Subcutaneous abdominal adipose tissue (tissue), 5 donors: ENCODE measurements around the gene FBLN1.
A peak's percentile ranks its signal among the peaks of the same experiment; 100 is the strongest.
"Not testable (repeated sequence)": the region's sequence is repeated elsewhere in the genome, so short reads cannot be mapped to it uniquely, and the experiment has no call there.

ENCODE experiments used
- H3K27ac ChIP-seq: one replicate; pipeline ENCODE4 v1.7.0; 2013; ENCODE audit warnings: low read depth, mild to moderate bottlenecking, inconsistent platforms, low read length, moderate library complexity
- H3K27me3 ChIP-seq, 5 donors: one replicate each; pipeline ENCODE4 v1.7.0; 2013; ENCODE audit warnings: low read length in 5 of 5, inconsistent platforms in 1 of 5; ENCODE audit not compliant: control insufficient read depth in 5 of 5, insufficient read depth in 4 of 5
- H3K36me3 ChIP-seq, 5 donors: one replicate each; pipeline ENCODE4 v1.7.0; 2013; ENCODE audit warnings: low read length in 5 of 5; ENCODE audit not compliant: control insufficient read depth in 5 of 5, insufficient read depth in 5 of 5
- H3K4me1 ChIP-seq, 5 donors: one replicate each; pipeline ENCODE4 v1.7.0; 2013; ENCODE audit warnings: low read length in 5 of 5, mild to moderate bottlenecking in 3 of 5, moderate library complexity in 1 of 5; ENCODE audit not compliant: control insufficient read depth in 5 of 5, insufficient read depth in 5 of 5
- H3K4me3 ChIP-seq, 5 donors: one replicate each; pipeline ENCODE4 v1.7.0; 2013; ENCODE audit warnings: low read length in 5 of 5, low read depth in 1 of 5
- H3K9ac ChIP-seq, 5 donors: one replicate each; pipeline ENCODE4 v1.7.0; 2013; ENCODE audit warnings: low read length in 5 of 5, mild to moderate bottlenecking in 4 of 5, moderate library complexity in 3 of 5
- H3K9me3 ChIP-seq, 5 donors: one replicate each; pipeline ENCODE4 v1.7.0; 2013; ENCODE audit warnings: low read length in 5 of 5; ENCODE audit not compliant: control insufficient read depth in 5 of 5
- donor health status: healthy.
- donor health status: healthy.
- donor health status: healthy.
- donor health status: healthy.
- donor health status: healthy.

The FBLN1 gene

DNA sequence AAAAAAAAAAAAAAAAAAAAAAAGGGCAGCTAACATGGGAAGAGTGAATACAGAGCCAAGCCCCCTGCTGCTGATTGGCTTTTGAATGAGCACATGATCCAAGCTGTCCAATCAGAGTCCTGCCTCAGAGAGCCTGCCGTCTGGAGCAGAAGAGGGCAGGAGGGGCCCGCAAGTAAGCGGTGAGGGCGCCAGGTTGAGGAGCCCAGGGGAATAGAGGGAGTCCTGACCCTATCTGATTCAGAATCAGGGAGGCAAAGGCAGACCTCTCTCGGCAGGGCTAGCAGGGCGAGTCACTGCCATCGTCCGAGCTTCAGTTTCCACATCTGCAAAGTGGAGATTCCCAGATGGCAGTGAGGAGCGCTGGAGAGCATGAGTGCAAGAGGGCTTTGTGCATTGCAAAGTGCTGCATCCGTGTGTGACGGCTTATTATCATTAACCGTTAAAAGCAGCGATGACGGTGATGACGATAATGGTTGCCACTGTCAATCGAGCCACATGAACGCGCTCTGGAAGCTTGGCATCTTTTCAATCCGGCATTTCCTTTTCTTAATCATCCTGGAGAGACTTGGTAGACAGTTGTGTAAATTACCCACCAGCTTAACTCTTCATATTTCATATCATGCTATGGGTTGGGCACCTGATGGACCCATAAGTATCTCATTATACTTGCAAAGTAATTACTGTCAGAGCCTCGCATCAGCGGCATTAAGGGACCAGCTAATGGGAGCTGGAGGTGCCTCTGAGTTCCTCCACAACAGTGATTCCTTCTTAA, 100.3 kb downstream of the FBLN1 start:
- H3K27ac ChIP-seq: no peak overlapping the region
- H3K36me3 ChIP-seq: peaks cover 0 to 6% (median 2%) of the 10 kb centered on the region in 5 donors

DNA sequence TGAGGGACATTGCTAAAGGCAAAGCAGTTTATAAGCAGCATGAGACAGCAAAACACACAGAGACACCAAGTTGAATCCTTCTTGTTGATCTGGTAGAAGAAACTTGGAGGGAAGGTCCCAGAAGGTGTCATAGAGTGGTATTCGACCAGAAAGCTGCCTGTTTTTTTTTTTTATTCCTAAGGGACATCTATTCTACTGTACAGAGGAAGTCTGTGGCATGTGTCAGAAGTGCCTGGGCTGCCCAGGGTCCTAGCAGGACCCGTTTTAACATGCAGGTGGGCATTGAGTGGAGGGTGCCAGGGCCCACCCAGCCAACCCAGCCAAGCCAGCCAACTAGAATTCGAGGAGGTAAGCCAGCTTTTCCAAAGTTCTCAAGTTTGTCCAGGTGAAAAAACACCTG, 100.9 kb downstream of the FBLN1 start:
- no peak overlapping the region for H3K27ac ChIP-seq
- no peak overlapping the region for H3K9ac ChIP-seq
- no peak overlapping the region for H3K4me3 ChIP-seq
- peaks cover 0 to 33% (median 5%) of the 10 kb centered on the region in 5 donors for H3K27me3 ChIP-seq
- peaks cover 0 to 3% (median 0%) of the 10 kb centered on the region in 5 donors for H3K36me3 ChIP-seq
- H3K9me3 ChIP-seq: no peaks in the 10 kb centered on the region
- peaks cover 4 to 48% (median 33%) of the 10 kb centered on the region in 5 donors for H3K4me1 ChIP-seq

More for the DNA sequence above, 100.3 kb downstream of the FBLN1 start:
- H3K27me3 ChIP-seq: peaks cover under 1 to 39% (median 10%) of the 10 kb centered on the region in 5 donors
- H3K9me3 ChIP-seq: no peaks in the 10 kb centered on the region
- H3K9ac ChIP-seq: no peak overlapping the region
- peaks cover 4 to 48% (median 33%) of the 10 kb centered on the region in 5 donors for H3K4me1 ChIP-seq
- peak overlapping the region in 4 of 5 donors; percentile 52 to 58 (median 56) for H3K4me3 ChIP-seq

DNA sequence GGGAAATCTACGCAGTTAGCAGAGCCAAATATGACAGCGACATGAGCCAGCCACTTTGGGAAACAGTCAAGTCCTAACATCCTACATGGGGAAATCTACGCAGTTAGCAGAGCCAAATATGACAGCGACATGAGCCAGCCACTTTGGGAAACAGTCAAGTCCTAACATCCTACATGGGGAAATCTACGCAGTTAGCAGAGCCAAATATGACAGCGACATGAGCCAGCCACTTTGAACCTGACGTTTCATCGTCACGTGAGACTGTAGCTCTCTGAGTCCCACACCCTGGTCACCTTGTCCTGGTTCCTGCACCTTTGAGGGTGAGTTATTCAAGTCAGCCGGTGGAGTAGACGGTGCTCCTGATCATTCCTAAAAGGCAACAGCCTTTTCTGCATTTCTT, 105.4 kb downstream of the FBLN1 start:
- not testable (repeated sequence) for H3K36me3 ChIP-seq, H3K9me3 ChIP-seq, H3K4me3 ChIP-seq, H3K9ac ChIP-seq
- peaks cover 0 to 21% (median 4%) of the 10 kb centered on the region in 5 donors for H3K27me3 ChIP-seq
- peak overlapping the region; percentile 30 for H3K27ac ChIP-seq
- peaks cover 2 to 27% (median 22%) of the 10 kb centered on the region in 5 donors for H3K4me1 ChIP-seq

DNA sequence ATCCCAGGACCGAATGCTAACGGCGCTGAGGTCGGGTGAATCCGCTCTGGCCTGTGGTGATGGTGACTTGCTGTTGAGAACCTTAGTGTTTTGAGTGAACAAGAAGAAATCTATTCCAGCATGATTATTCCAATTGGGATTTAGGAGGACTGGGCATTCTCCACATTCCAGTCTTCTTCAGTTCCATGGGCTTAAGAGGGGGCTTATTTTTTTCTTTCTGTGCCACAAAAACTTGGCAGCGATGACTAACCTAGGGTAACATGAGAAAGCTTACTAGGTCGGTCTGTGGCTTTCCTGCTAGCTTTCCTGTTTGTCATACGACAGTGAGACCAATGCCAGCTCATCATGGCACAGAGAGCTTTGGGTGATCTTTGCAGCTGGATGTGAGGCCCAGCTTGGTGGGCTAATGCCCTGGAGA, 106.1 kb downstream of the FBLN1 start:
- Histone ChIP-seq H3K27me3 (peaks cover 0 to 17% (median 6%) of the 10 kb centered on the region in 5 donors), H3K4me1 (peaks cover 2 to 24% (median 16%) of the 10 kb centered on the region in 5 donors), H3K9me3 (no peaks in the 10 kb centered on the region), H3K4me3 (no peak overlapping the region), H3K9ac (no peak overlapping the region), H3K36me3 (peaks cover 0 to 3% (median 0%) of the 10 kb centered on the region in 5 donors), H3K27ac (peak overlapping the region; percentile 30)

DNA sequence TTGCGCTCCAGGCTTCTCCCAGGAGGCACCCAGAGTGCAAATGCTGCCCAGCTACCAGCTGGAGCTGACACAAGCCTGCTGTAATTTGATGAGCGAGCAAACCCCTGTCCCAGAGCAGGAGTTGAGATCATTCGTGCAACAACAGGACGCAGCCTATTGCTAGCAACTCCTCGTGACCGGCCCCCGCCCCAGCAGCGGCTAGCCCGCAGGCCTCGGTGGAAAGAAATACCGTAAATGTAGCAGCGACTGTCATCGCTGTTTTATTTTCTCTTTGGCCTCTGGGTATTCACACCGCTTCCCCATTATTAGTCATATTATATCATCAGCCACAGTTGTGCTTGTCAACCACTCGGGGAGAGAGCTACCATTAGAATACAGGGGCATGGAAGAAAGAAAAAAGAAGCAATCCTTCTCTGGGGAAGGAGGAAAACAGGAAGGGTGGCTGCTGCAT, 109.8 kb downstream of the FBLN1 start:
- H3K27me3 ChIP-seq: peaks cover 0 to 13% (median 4%) of the 10 kb centered on the region in 5 donors
- peak overlapping the region in 1 of 5 donors; percentile 59 for H3K9ac ChIP-seq
- H3K4me3 ChIP-seq: peak overlapping the region; percentile 36 to 45 (median 37)
- peaks cover 2 to 14% (median 11%) of the 10 kb centered on the region in 5 donors for H3K4me1 ChIP-seq
- H3K27ac ChIP-seq: peak overlapping the region; percentile 65
- peaks cover 0 to 4% (median 0%) of the 10 kb centered on the region in 5 donors for H3K9me3 ChIP-seq
- no peaks in the 10 kb centered on the region for H3K36me3 ChIP-seq

DNA sequence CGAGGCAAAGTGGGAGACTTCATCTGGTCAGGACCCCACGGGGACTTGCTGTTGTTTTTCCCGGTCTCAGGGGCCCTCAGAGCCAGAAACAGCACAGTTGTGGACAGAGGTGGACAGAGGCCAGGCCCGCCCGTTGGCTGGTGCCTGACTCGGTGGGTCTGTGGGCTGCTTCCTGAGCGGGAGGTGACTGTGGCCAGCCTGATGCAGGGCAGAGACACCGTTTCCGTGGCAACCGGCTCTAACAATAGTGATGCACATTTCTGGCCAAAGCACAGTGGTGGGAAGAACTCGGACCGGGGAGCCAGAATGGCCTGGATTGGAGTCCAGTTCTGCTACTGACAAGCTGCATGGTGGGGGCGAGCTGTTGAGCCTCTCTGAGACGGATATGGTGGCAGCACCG, 110.3 kb downstream of the FBLN1 start:
- Histone ChIP-seq H3K36me3 (no peaks in the 10 kb centered on the region), H3K9ac (peak overlapping the region in 2 of 5 donors; percentile 45 to 59), H3K9me3 (peaks cover 0 to 4% (median 0%) of the 10 kb centered on the region in 5 donors), H3K27me3 (peaks cover 0 to 13% (median 4%) of the 10 kb centered on the region in 5 donors), H3K4me3 (peak overlapping the region; percentile 35 to 45 (median 37)), H3K4me1 (peaks cover 2 to 13% (median 11%) of the 10 kb centered on the region in 5 donors), H3K27ac (peak overlapping the region; percentile 65)

DNA sequence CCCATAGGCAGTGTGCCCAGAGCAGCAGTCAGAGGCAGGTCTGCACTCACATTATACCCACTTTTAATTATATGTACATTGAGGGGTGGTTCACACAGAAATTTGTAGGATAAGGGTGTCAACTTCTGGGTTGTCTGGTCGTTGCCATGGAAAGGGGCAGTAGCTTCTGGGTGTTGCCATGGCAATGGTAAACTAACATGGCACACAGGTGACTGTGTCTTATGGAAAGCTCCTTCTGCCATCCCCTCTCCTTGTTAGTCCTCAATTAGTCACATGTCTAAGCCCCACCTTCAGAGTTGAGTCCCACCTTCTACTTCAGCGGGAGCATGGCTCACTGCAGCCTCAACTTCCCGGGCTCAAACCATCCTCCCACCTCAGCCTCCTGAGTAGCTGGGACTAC, 112.7 kb downstream of the FBLN1 start:
- H3K4me1 ChIP-seq: peaks cover 2 to 13% (median 11%) of the 10 kb centered on the region in 5 donors
- H3K9me3 ChIP-seq: peaks cover 0 to 4% (median 0%) of the 10 kb centered on the region in 5 donors
- no peak overlapping the region for H3K27ac ChIP-seq
- H3K9ac ChIP-seq: no peak overlapping the region
- H3K27me3 ChIP-seq: peaks cover 0 to 14% (median 4%) of the 10 kb centered on the region in 5 donors
- H3K36me3 ChIP-seq: no peaks in the 10 kb centered on the region
- no peak overlapping the region for H3K4me3 ChIP-seq

DNA sequence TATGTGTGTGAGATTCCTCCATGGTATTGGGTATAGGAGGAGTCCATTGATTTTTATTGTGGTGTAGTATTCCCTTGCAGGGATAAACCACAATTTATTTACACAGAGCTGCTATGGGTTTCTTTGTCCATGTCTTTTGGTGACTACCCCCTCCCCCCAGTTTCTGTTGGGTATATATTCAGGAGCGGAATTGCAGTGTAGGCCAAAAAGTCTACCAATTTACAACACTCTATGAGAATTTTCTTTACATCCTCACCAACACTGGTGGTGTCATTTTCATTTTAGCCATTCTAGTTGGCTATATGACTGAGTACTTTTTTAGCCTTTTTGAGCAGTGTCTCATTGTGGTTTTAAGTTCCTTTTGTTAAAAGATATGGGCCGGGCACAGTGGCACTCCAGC, 113.7 kb downstream of the FBLN1 start:
- H3K4me3 ChIP-seq: no peak overlapping the region
- H3K27ac ChIP-seq: no peak overlapping the region
- peaks cover 0 to 4% (median 0%) of the 10 kb centered on the region in 5 donors for H3K9me3 ChIP-seq
- H3K9ac ChIP-seq: no peak overlapping the region
- peaks cover 2 to 13% (median 11%) of the 10 kb centered on the region in 5 donors for H3K4me1 ChIP-seq
- H3K27me3 ChIP-seq: peaks cover 0 to 14% (median 4%) of the 10 kb centered on the region in 5 donors
- H3K36me3 ChIP-seq: no peaks in the 10 kb centered on the region

DNA sequence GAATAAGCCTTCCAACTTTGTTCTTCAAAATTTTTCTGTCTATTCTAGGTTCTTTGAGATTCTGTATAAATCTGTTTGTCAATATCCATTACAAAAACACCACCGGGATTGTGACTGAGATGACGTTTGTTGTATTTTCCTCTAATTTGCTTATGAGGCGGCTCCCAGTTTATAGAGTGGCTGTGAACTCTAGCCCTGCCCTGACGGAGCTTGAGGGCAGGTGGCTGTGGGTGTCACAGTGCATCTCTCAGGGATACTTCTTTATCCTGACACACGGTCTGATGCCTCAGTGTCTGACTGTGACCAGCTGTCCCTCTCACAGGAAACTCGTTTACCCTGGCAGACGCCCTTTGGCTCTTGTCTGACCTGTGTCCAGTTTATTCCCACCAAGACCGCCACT, 115.3 kb downstream of the FBLN1 start:
- Histone ChIP-seq H3K4me3 (no peak overlapping the region), H3K9me3 (peaks cover 0 to 4% (median 0%) of the 10 kb centered on the region in 5 donors), H3K4me1 (peaks cover 0 to 5% (median 2%) of the 10 kb centered on the region in 5 donors), H3K36me3 (no peaks in the 10 kb centered on the region), H3K27me3 (peaks cover 0 to 14% (median 3%) of the 10 kb centered on the region in 5 donors), H3K27ac (no peak overlapping the region), H3K9ac (no peak overlapping the region)

DNA sequence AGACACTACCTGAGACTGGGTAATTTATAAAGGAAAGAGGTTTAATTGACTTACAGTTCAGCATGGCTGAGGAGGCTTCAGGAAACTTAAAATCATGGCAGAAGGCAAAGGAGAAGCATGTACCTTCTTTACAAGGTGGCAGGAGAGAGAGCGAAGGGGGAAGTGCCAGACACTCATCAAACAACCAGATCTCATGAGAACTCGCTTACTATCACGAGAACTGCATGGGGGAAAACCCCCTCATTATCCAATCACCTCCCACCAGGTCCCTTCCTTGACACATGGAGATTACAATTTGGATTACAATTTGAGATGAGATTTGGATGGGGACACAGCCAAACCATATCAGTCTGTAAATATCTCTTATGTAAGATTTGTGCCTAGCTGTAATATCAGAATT, 118.0 kb downstream of the FBLN1 start:
- no peak overlapping the region for H3K4me3 ChIP-seq
- no peak overlapping the region for H3K27ac ChIP-seq
- H3K27me3 ChIP-seq: peaks cover 0 to 6% (median 0%) of the 10 kb centered on the region in 5 donors
- peaks cover 0 to 4% (median 0%) of the 10 kb centered on the region in 5 donors for H3K9me3 ChIP-seq
- H3K9ac ChIP-seq: no peak overlapping the region
- H3K4me1 ChIP-seq: peaks cover 0 to 17% (median 10%) of the 10 kb centered on the region in 5 donors
- no peaks in the 10 kb centered on the region for H3K36me3 ChIP-seq
